Frontal cortex (tissue), 4 donors: ENCODE results near the gene SNRNP27. TPM values are rescaled to one million over a fixed set of nuclear protein-coding genes. Genes with fewer than 3 reads are reported as not detected.
"Not testable (repeated sequence)": the region's sequence is repeated elsewhere in the genome, so short reads cannot be mapped to it uniquely, and the experiment has no call there.

Experiments used
- DNase-seq, 2 donors: peaks; one replicate each; pipeline ENCODE4 v3.0.0; 2012; ENCODE audit warnings: low spot score in 2 of 2
- FAIRE-seq: peaks from 2 replicates; lab custom pipeline; 2012; peaks lifted over from hg19 to GRCh38; lab: Jason Lieb, UNC
- total RNA-seq: library from RNA; depleted of rRNA; stranded (reverse); fragments of >200 nt; gene quantifications from one replicate; pipeline ENCODE4 v1.2.3, GENCODE V29; 2014
- donor health status: control.
- donor health status: control.
- donor health status: control.

Gene SNRNP27, protein sequence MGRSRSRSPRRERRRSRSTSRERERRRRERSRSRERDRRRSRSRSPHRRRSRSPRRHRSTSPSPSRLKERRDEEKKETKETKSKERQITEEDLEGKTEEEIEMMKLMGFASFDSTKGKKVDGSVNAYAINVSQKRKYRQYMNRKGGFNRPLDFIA
- total RNA-seq: 45.7 TPM

DNA sequence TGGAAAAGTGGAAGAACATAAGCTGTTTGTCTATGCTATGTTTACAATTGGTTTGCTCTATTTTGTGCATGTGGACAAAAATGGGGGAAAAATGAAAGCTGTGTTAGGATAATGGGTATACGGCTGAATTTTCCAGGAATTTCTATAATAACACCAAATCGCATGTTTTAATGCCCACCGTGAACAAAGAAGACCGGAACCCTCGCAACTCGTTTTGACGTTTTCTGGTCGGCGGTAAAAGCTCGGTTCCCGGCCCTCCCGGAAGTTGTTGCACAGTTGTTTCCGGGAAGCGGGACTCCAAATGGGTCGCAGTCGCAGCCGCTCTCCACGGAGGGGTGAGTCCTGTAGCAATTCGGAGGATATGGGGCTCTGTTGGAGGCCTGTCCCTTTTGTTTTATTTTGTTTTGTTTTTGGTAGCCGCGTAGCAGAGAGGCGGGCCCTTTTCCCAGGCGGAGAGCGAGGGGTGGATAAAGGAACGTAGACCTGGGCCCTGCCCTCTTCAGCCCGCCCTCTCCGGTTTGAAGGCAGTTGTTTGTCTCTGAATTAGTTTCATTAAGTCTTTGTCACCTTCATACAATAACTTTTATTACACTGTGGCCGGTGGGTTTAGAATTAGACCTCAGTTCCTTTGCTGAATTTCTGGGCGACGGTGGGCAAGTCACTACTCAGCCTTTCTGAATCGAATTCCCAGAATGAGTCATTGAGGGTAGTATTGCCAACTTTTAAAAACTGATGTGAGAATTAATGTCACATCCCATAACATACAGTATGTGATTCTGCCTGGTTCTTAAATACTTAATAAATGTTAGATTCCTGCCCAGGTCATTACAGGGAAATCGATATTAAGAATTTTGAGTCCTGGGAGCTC, at the start of gene SNRNP27:
Gene SNRNP27 (plus strand): TSS at position 273 of the 868 bp plus-strand sequence. CDS start 29 bp downstream, at position 302.
- FAIRE-seq (no peak), DNase-seq (peak; percentile 34 to 75)

DNA sequence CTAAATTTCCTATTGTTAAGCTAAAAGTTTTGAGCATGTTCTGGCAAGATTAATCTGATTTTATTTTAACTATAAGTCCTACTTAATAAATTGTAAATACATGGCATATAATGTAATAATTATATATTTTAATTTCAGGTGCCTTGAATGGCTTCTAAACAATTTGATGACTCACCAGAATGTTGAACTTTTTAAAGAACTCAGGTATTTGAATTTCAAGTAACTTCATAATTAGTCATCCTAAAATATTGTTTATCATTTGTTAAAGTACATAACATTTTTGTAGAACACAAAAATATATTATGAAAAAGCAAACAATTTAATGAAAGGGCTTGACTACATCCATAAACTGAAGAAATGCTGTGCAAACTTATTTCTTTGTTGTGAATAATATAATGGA, 49.8 kb upstream of the SNRNP27 start:
- FAIRE-seq: no peak
- DNase-seq: no peak

DNA sequence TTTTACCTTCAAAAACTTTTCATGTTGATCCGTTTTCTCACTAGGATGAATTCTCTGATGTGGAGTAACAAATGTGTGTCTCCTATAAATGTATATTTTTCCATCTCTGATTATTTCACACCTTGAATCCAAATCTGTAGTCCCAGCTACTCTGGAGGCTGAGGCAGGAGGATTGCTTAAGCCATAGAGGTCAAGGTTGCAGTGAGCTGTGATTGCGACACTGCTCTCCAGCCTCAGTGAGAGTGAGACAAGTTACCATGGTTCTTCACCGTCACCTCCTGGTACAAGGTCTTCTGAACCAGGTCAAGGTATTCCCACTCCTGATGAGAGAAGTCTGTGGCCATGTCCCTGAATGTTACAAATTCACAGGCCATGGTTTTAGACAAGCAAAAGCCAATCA, 49.2 kb upstream of the SNRNP27 start:
- FAIRE-seq (no peak), DNase-seq (no peak)

DNA sequence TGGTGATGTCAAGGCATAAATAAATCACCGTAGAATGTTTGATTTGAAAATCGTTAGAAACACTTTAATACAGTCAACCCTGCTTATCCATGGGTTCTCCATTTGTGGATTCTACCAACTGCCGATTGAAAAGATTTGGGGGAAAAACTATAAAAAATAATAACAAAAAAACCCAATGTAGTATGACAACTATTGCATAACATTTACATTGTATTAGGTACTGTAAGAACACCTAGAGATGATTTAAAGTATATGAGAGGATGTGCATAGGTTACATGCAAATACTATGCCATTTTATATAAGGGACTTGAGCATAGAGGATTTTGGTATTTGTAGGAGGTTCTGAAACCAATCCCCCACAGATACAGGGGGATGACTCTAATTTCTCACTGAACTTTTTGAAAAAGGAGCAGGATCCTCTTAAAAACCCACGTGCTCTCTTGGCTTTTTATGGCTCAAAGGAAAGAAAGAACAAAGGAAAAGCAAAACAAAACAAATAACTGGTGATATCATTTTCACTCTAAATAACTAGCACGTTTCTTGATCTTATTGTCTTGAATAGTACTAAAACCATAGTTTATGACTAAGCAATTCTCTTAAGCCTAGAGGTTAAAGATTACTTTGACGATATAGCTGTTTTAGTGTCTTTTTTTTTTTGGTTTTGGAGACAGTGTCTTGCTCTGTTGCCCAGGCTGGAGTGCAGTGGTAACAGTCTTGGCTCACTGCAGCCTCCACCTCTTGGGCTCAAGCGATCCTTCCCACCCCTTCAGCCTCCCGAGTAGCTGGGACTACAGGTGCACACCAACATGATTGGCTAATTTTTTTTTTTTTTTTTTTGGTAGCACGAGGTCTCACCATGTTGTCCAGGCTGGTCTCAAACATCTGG, 47.3 kb upstream of the SNRNP27 start:
- FAIRE-seq (no peak), DNase-seq (no peak)

DNA sequence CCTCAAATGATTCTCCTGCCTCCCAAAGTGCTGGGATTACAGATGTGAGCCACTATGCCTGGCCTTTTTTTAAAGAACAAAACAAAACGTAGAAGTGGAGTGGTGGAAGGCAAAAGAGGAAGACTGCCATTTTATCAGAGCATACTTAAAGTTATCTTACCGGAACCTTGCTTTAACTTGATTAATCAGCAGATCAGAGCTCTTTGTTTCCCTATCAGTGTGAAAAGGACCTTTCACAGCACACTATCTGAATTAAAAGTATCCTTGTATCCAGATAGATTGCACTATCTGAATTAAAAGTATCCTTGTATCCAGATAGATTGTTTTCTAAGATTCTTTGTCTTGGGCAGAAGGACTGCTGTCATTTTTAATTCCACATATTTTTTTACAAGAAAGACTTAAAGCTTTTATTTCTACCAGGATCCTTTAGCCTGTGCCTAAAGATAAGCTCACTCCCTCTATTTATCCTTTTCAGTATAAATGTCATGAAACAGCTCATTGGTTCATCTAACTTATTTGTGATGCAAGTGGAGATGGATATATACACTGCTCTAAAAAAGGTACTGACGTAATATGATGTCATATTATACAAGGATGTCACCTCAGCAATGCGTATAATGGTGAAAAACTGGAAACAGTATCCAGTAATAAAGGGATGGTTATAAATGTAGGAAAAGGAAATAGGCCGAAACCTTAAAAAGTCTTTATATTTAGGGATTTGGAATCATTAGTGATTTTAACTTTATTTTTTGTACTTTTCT, 46.5 kb upstream of the SNRNP27 start:
- DNase-seq: no peak
- FAIRE-seq: no peak

DNA sequence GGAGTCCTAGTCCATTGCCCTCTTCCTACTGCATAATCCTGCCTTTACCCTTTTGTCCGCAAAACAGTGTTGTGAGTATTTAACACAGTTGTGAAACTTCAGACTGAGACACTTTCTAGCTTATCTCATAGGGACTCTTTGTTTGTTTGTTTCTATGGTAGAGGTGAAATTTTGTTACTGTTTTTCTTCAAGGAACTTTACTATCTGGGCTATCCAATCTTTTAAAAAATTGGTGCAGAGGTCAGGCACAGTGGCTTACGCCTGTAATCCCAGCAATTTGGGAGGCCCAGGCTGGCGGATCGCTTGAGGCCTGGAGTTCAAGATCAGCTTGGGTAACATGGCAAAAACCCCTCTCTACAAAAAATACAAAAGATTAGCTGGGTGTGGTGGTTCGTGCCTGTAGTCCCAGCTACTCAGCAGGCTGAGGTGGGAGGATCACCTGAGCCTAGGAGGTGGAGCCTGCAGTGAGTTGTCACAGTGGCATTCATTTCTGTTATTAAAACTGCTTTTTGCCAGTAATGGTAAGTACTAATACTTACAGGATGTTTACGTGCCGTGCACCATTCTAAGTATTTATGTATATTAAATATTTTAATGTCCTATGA, 45.5 kb upstream of the SNRNP27 start:
- DNase-seq: no peak
- FAIRE-seq: no peak

DNA sequence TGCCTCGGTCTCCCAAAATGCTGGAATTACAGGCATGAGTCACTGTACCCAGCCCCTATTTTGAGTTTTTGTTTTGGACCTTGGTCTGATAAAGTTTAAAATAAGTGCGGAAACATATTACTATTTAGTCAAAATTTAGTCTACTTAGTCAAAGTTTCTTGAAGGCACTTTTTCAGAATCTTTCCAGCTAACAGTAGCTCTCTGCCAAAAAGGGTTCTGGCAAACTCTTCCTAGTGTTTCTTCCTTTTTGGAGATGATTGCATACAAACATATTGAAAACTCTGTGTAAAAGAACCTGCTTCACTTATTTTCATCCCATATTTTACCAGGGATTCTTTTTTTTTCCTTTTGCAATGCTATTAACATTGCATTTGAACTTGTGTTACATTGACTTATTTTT, 35.5 kb upstream of the SNRNP27 start:
- DNase-seq (no peak), FAIRE-seq (no peak)

DNA sequence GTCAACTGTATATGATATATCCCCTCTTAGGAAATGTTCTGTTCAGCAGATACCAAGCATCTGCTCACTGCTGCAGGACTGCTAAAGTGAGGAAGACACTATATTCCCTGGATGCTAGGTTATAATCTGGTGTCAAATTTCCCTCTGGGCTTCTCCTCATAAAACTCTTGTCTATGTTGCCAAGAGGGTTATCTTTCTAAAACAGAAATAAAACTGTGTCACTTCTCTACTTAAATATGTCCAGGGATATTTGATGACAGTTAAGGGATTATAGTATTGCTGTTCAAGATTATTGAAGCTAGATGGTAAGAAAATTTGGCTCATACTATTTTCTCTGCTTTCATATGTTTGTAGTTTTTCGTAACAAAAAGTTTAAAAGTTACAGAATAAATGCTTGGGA, 30.5 kb upstream of the SNRNP27 start:
- FAIRE-seq (no peak), DNase-seq (no peak)

DNA sequence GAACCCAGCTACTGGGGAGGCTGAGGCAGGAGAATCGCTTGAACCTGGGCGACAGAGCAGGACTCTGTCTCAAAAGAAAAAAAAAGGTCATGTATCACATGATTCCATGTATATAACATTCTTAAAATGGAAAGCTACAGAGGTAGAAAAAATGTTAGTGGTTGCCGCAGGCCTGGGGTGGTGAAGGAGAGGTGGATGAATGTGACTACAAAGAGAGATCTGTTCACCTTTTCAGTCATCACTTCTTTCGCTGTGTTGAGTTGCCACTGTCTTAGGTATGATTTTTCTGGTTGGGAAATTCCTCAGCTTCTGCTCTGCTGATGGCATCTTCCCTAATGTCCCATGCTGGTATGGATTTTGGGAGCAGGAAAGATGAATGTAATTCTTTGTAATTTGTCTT, 5.3 kb upstream of the SNRNP27 start:
- no peak for DNase-seq
- no peak for FAIRE-seq

DNA sequence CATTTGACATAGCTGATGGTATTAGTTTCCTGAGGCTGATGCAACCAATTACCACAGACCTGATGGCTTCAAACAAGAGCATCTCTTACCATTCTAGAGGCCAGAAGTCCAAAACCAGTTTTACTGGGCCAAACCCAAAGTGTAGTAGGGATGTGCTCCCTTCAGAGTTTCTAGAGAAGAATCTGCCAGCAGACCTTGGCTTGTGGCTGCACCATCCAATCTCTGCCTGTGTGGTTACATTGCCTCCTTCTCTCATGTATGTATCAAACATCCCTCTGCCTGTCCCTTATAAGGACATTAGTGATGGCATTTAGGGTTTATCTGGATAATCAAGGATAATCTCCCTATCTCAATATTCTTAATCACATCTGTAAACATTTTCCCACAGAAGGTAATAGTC, 4.5 kb upstream of the SNRNP27 start:
- no peak for DNase-seq
- no peak for FAIRE-seq

DNA sequence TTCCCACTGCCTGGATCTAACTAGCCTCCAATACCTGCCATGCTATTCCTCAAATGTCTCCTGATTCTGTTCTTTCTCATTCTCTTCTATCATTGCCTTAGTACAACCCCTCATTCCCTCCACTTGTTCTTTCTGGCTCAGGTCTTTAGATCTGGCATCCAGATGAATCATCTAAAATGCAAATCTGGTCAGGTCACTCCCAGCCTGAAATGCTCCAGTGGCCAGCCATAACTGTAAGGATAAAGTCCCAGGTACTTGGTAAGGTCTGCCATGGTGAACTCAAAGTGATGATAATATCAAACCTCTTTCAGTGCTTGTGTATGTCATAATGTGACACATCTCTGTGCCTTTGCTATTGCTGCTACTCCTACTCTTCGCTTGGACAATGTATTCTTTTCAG, 2.9 kb upstream of the SNRNP27 start:
- FAIRE-seq (no peak), DNase-seq (no peak)

DNA sequence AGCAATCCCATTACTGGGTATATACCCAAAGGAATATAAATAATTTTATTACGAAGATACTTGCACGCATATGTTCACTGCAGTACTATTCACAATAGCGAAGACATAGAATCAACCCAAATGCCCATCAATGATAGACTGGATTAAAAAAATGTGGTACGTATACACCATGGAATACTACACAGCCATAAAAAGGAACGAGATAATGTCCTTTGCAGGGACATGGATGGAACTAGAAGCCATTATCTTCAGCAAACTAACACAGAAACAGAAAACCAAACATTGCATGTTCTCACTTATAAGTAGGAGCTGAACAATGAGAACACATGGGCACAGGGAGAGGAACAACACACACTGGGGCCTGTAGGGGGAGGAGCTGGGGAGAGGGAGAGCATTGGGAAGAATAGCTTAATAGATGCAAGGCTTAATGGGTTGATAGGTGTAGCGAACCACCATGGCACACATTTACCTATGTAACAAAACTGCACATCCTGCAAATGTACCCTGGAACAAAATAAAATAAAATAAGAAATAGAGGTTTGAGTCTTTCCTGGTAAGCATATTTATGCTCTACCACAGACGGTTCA, 825 bp upstream of the SNRNP27 start:
- not testable (repeated sequence) for FAIRE-seq, DNase-seq

DNA sequence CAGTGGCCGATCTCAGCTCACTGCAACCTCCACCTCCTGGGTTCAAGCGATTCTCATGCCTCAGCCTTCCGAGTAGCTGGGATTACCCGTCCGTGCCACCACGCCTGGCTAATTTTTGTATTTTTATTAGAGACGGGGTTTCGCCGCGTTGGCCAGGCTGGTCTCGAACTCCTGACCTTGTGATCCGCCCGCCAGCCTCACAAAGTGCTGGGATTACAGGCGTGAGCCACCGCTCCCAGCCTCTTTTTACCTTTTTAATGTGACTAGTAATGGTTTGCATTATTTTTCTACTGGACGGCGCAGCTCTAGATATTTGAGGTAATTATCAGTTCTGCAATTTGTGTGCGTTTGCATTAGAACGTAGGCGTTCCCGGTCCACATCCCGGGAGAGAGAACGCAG, 981 bp downstream of the SNRNP27 start:
- not testable (repeated sequence) for FAIRE-seq

DNA sequence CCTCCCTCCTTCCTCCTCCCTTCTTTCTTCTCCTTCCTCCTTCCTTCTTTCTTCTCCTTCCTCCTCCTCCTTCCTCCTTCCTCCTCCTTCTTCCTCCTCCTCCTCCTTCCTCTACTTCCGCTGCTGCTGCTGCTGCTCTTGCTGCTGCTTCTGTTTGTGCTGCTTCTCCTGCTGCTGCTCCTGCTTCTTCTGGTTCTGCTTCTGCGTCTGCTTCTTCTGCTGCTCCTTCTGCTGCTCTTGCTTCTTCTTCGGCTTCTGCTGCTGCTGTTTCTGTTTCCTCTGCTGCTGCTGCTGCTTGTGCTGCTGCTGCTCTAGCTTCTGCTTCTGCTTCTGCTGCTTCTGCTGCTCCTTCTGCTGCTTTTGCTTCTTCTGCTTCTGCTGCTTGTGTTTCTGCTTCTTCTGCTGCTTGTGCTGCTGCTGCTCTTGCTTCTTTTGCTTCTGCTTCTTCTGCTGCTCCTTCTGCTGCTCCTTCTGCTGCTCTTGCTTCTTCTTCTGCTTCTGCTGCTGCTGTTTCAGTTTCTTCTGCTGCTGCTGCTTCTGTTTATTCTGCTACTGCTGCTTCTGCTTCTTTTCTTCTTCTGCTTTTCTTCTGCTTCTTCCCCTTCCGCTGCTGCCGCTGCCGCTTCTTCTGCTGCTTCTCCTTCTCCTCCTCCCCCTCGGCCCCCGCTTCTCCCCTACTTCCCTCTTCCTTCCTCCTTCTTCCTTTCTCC, 8.6 kb downstream of the SNRNP27 start:
- DNase-seq (no peak), FAIRE-seq (no peak)

More for the DNA sequence above, 981 bp downstream of the SNRNP27 start:
- DNase-seq: not testable (repeated sequence)

DNA sequence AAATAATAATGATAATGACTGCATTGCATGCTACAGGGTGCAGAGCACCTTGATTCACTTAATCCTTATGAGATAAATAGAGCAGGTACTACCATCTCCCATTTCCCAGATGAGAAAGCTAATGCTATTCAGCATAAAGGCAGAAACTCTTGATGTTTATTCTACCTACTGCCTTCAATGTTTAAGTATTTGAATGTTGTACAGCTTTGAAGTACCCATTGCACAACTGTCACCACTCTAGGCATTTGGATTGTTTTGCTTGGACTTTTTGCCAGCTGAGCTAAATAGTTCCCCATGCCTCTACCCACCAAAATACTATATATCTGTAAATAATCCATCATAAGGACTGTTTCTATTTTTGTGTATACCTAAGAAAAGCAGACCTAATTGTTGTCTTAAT, 13.5 kb downstream of the SNRNP27 start:
- no peak for FAIRE-seq
- DNase-seq: no peak

DNA sequence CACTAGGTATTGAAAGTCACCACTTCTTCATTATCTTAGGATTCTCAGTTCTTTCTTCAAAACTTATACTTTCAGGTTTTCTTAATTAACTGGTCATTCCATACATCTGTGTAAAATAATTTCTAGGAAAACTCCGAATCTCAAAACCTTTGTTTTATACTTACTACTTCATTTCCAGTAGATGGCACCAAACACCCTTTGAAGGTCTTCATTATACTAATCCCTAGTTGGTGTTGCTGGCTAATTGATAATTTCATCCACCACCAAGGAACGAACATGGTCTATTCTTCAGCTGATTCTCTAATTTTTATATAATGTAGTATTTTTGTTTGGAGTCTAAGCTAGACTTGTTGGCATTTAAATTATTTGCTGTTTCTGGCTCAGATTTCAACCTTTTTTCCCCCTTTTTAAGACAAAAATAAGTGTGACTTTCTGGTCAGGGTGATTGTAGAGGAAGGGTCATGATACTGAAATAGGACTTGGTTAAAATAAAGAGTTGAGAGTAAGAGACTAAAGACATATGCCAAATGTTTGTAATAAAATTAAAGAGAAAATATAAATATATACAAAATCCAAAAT, 18.3 kb downstream of the SNRNP27 start:
- DNase-seq (peak in 1 of 2 donors; percentile 28), FAIRE-seq (peak; percentile 98)

DNA sequence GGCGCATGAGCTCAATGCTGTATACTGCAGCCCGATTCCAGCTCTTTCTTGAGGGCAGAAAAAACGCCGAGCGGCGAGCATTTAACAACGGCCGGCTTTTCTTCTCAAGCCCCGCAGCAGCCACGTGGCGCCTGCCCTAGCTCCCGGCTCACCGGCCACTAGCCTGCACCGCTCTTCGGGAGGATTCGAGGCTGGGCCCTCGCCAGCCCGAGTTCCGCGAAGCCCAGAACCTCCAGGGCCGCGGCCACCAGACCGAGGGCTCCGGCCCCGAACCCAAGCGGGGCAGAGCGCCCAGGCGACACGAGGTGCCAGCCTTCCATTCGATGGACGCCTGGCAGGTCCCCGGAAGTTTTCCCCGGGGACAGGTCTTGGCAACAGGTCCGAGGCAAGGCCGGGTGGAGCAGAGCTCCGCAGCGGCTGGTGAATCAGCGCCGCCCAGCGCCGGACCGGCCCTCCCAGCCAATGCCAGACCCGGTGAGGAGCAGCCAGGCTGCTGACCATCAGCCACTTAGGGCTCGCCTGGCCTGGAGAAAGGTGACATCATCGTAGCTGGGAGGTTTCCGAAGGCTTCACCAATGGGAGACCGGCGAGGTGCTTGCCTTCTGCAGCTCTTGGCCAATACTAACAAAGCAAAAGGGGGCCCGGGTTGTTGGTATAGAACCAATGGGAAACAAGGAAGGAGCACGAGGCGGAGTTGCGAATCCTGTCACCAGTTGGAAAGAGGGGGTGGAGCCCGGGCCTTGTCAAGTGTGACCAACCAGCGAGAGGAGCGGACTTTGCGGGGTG, 20.6 kb downstream of the SNRNP27 start:
- peak in 1 of 2 donors; percentile 93 for DNase-seq
- peak; percentile 99 for FAIRE-seq
